HG03442 (cell line): ENCODE results near the gene ADCY4.

ENCODE experiments used
- ATAC-seq: cut with Tn5 transposase; IDR thresholded peaks from one replicate; pipeline ENCODE4 v1.9.1; 2021; ENCODE audit warnings: mild to moderate bottlenecking, moderate library complexity; ENCODE audit not compliant: unreplicated experiment

Gene ADCY4

GRCh38 chr14:24300326-24300980 is 34.4 kb downstream of the ADCY4 start:
- no peak for ATAC-seq

- peak; percentile 69 for ATAC-seq
Measured at GRCh38 chr14:24299255-24300191, 35.3 kb downstream of the ADCY4 start, which contains the start of the genes DHRS1 and NOP9. Gene DHRS1, minus strand, starts transcription at chr14:24299780. Its CDS starts 674 bp downstream, at chr14:24299106. Gene NOP9, plus strand, starts transcription at chr14:24299850. Its CDS starts 105 bp downstream, at chr14:24299955.

DNA sequence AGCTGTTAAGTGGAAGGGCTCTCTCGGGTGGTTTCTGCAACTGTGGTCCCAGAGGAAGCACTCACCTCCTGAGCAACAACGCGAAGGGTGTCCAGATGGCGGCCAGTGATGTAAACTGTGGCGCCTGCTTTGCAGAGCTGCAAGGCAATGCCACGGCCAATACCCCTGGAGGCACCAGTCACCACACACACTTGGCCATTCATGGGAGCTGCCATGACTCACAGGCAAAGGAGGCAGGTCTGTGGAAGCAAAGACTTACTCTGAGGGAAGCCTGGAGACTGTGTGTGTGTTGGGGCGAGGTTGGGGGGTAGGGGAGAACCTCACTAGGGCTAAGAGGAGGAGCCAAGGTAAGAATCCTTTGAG is 36.0 kb downstream of the ADCY4 start:
- ATAC-seq, result no peak

DNA sequence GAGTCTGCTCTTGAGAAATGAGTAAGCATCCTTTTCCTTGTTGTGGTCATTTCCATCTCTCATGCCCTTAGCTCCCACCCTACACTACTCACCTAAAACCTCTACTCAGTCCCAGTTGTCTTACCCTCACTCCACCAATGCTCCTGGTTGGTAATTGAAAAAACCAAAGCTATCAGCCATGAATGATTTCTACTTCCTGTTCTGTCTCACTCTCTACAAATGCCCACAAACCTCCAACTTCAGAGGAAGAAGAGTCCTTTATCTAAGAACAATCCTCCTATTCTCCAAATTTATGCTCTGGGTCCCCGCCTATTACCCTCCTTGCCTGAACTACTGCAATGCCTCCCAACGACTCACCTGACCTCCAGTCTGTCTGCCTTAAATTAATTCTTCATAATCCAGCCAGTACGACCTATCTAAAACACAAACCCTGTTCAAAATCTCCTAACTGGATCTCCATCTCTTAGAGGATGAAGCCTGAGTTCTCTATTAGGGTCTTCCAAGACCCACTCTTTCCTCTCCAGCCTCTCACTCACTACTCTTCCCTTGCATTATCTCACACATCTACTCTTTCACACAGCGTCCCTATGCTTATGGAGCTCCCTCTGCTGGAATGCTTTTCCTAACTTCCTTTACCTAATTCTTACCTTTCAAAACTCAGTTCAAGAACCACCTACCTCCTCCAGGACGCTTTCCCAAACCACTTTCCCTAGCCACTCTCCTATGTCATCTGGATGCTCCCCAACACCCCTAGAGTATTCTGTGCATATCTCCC is 37.5 kb downstream of the ADCY4 start:
- peak; percentile 16 for ATAC-seq

GRCh38 chr14:24296341-24297157 is 38.3 kb downstream of the ADCY4 start:
- ATAC-seq, result peak; percentile 40

- no peak for ATAC-seq
Measured at GRCh38 chr14:24293525-24293924, 41.3 kb downstream of the ADCY4 start.

DNA sequence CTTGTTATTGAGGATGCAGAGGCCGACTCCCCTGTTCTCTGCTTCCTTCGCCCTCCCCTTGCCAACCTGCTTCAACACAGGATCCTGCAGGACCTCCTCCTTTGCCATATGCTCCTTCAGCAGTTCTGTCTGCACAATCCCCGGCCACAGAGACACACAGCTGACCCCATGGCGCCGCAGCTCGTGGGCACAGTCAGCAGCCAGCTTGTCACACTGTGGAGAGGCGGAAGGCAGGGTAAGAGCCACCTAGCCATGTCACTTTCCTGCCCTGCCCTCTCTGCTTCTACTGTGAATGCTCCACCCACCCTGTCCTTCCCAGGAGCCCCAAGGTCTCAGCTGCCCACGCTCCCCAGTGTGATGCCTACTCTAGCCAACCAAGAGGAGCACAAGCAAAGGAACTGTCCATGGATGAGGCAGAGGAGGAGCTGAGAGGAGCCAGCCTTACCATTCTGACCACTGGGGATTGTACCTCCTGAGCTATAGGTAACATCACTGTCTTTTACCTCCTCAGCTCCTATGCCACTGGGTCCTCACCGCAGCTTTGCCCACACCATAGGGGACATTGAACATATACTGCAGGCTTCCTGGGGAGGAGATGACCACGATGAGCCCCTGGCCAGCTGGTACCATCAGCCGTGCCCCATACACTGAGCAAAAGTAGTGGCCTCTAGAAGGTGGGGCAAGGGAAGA is 42.6 kb downstream of the ADCY4 start:
- no peak for ATAC-seq

GRCh38 chr14:24291446-24292117 is 43.3 kb downstream of the ADCY4 start:
- ATAC-seq, result no peak

- ATAC-seq, result no peak
Measured at GRCh38 chr14:24290746-24291145, 44.1 kb downstream of the ADCY4 start.

DNA sequence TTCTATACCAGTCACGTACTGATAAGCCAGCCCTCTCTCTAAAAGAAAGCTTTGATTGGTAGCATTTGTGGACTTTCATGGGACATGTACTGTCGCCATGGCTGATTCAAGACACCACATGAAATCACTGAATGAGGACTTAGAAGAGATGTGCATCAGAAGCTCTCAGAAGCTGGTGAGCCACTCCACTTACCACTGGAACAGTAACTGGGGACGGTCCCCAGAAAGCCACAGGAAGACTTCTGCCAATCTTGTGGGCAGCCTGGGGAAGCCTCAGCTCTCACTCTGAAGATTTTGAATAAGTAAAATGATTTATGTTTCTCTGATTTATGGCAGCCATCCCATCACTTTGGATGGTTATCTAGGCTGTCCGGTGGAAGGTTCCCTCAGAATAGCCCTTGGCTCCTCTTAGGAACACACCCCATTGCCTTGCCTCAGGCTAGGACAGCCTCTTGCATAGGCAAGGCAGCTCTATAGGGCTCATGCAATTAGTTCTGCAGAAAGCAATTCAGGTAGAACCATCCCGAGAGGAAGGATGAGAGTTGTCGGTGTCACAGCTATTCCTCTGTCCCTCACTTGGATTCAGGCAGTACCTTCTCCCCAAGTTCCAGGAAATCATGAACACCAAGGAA is 45.1 kb downstream of the ADCY4 start:
- ATAC-seq, result peak; percentile 92

DNA sequence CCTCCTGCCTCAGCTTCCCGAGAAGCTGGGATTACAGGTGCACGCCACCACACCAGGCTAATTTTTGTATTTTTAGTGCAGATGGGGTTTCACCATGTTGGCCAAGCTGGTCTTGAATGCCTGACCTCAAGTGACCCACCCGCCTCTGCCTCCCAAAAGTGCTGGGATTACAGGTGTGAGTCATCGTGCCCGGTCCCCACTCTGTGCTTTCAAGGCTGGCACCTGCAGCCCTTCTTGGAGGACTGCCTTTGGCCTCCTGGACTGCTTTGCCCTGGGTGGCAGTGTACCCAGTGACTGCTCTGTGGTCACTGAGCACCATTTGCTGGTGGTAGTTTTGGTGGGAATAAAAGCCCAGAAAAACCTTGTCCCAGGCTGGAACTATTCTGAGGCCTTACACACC is 47.9 kb downstream of the ADCY4 start:
- ATAC-seq, result no peak

- no peak for ATAC-seq
Measured at GRCh38 chr14:24285351-24285750, 49.5 kb downstream of the ADCY4 start.

DNA sequence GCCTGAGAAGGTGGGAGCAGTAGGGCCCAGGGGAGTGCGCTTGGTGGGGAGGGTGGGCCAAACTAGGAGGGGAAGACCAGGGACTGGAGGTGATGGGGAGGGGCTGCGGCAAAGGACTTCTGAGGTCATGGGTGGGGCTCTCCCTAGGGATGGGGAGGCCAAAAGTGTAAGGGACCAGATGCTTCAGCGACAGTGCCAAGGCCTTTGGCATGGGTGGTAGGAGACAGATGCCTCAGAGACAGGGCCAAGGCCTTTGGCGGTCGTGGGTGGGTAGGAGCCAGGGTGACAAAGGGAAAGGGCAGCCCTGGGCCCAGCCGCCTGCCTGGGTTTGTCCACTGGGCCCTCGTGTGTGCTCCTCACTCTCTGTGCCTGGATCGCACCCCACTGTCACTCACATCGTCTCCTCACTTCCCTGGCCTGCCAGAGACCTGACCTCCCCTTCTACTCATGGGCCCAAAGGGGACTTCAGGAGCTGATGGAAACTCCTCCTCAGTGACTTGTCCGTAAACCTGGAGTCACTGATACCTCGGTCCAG is 50.3 kb downstream of the ADCY4 start:
- ATAC-seq, result no peak

DNA sequence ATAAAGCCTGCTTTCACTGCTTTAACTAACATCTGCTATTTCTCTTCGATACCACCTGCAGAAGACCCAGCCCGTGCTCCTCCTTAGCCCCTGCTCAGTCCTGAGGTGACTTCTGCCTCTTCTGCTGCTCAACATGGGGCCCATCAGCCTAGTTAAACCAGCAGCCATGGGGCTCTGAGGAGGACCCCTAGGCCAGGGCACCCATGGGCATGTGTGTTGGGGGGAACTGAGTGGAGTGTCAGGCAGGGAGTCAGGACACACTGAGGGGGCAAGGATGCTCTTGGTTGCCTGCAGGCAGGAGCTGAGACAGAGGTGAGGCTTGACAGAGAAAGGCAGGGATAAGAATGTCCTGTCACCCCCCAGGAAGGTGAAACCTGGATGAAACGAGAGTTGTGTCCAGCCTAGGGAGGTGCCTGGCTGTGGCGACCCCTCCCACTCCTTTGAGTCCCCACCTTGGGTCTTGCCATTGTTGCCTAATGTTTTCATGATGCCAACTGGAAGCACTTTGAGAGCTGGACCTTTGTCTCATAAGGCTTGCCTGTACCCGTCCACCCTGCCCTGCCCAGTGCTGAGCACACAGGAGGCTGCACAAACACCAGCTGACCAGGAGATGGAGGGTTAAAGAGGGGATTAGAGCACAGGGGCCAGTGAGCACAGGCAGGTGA is 50.9 kb downstream of the ADCY4 start:
- ATAC-seq, result no peak

DNA sequence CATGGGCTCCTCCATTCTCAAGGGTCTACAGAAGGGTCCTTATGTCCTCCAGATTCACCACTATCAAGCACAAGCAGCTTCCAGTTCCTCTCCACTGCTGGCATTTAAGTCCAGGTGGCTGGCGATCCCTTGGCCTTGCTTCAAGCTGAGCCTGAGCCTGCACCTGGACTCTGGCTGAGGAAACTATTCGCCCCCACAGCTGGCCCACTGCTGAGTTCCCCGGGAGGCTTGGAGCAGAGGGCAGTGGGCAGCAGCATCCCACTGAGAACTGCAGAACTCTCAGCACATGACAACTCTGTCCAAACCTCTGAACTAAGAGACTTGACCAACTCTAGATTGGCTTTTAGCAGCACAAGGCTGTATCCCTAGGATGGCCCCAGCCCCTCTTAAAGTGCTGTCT is 52.1 kb downstream of the ADCY4 start:
- no peak for ATAC-seq

- ATAC-seq, result no peak
Measured at GRCh38 chr14:24281636-24282035, 53.2 kb downstream of the ADCY4 start.

GRCh38 chr14:24280797-24281460 is 53.9 kb downstream of the ADCY4 start:
- no peak for ATAC-seq
